Colonic mucosa (tissue), 4 donors: Measurements from ENCODE around the gene PLEKHH1. TPM values are rescaled to one million over a fixed set of nuclear protein-coding genes. Genes with fewer than 3 reads are reported as not detected.
"Not testable (repeated sequence)": the region's sequence is repeated elsewhere in the genome, so short reads cannot be mapped to it uniquely, and the experiment has no call there.

Experiments used
- DNase-seq: peaks from one replicate; pipeline ENCODE4 v3.0.0-alpha.2; 2020
- H3K27ac ChIP-seq: fragments of 200-600 bp; one replicate; pipeline ENCODE4 v1.8.0; 2021
- H3K27me3 ChIP-seq: fragments of 200-600 bp; one replicate; pipeline ENCODE4 v1.8.0; 2021
- H3K36me3 ChIP-seq: fragments of 200-600 bp; one replicate; pipeline ENCODE4 v1.8.0; 2021
- H3K4me1 ChIP-seq: fragments of 200-600 bp; one replicate; pipeline ENCODE4 v1.8.0; 2021; ENCODE audit warnings: mild to moderate bottlenecking
- H3K4me3 ChIP-seq: fragments of 200-600 bp; one replicate; pipeline ENCODE4 v1.8.0; 2021
- H3K9ac ChIP-seq, 2 donors: one replicate each; pipeline ENCODE4 v1.7.0; 2013; ENCODE audit warnings: control low read depth in 2 of 2, low read depth in 2 of 2, low read length in 2 of 2
- H3K9me3 ChIP-seq: fragments of 200-600 bp; one replicate; pipeline ENCODE4 v1.8.0; 2021
- CTCF ChIP-seq: fragments of 200-600 bp; IDR thresholded peaks from one replicate; pipeline ENCODE4 v1.8.0; 2022; ENCODE audit warnings: antibody characterized with exemption, mild to moderate bottlenecking
- intact Hi-C: fragments of 100-400 bp; cut with DNase I; formaldehyde crosslinking; loops from one replicate; pipeline ENCODE4 v1.14.1; 2022
- total RNA-seq, 2 donors: library from RNA; stranded (reverse); fragmentation: NEBNext Ultra II Directional in 1 of 2; extraction: Animal tissue kit (Norgen Biotek cat#: 25700) in 1 of 2; gene quantifications; one replicate each; pipeline ENCODE4 v1.2.1, GENCODE V29; 2021
- donor health status: healthy.
- donor health status: DM: no; HTN: no; CAD: no.
- donor health status: DM: no; HTN: no; CAD: no.

PLEKHH1 gene
- total RNA-seq, 2 donors from 2014 or later: 47.1 to 63.1 TPM

DNA sequence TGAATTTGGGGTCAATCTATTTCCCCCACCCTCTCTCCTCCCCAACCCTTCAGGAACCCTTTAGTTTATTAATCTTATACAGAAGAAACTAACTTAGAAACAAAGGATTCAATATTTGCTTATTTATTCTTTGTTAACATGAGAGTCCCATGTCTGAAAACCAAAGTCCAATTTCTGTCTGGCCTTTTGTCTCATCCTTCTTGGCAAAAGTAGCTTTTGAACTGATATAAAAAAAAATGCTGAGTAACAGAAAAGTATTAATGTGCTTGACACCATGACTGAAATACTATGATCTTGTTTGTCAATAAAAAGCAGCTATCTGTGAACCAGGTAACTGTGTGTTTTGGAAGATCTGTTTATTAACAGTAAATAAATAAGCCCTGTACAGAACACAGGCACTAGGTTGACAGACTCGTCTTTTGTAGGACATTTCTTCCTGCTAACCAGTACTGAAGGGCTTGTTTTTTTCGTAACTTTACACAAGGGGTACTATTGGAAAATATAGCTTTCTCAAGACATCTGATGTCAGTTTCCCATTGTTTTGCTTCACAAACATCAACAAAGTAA is 56.2 kb downstream of the PLEKHH1 start:
- DNase-seq: no peak
- intact Hi-C loops: no loop called here
- H3K27me3 ChIP-seq: no peaks in the 10 kb centered on the region
- H3K9ac ChIP-seq: no peak overlapping the region
- H3K9me3 ChIP-seq: no peaks in the 10 kb centered on the region
- H3K4me1 ChIP-seq: no peaks in the 10 kb centered on the region
- no peak for TF ChIP-seq CTCF
- H3K27ac ChIP-seq: no peak overlapping the region
- H3K36me3 ChIP-seq: peaks cover 9% of the 10 kb centered on the region
- H3K4me3 ChIP-seq: no peak overlapping the region

DNA sequence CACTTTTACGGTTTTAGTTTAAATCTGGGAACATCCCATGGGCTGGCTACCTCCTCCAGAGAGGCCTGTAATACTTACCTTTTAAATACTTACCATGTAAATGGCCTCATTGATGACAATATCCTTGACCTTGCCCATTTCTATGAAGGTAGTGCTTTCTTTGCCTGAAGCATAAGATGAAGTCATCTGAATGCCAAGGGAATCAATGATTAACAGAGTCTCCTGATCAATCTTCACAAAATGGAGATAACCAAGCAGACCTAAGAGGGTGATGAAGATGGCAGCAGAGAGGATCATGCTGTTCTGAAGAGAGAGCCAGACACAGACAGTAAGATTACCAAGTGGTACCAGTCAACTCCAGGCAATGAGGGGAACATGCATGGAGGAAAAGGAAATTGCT is 60.6 kb downstream of the PLEKHH1 start:
- H3K27ac ChIP-seq, DNase-seq, H3K4me1 ChIP-seq, H3K9ac ChIP-seq, intact Hi-C loops, H3K27me3 ChIP-seq, H3K9me3 ChIP-seq, H3K4me3 ChIP-seq, H3K36me3 ChIP-seq: not testable (repeated sequence)

DNA sequence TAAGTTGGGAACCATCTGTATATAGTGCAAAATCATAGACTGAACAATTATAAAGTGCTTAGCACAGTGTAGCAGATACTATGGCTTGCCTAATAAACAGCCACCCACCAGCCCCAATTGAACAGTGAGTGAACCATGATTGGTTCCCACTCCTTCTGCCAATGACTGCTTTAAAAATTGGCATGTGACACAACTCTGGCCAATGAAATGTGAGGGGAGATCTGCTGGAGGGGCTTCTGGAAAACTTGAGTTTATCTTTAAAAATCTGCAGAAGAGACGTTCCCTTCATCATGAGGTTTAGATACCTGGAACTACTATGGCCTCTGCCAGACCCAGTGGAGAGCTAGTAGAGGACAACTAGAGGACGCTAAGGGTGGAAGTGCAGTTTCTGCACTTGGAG is 62.3 kb downstream of the PLEKHH1 start:
- Histone ChIP-seq H3K4me3 (no peak overlapping the region), H3K9ac (no peak overlapping the region), H3K9me3 (no peaks in the 10 kb centered on the region), H3K27ac (no peak overlapping the region), H3K27me3 (no peaks in the 10 kb centered on the region), H3K4me1 (peaks cover 6% of the 10 kb centered on the region), H3K36me3 (no peaks in the 10 kb centered on the region)
- TF ChIP-seq CTCF: no peak
- no peak for DNase-seq
- intact Hi-C loops: no loop called here

GRCh38 chr14:67599698-67600561 is 66.8 kb downstream of the PLEKHH1 start, which contains the start of gene PIGH:
PIGH (minus strand) TSS chr14:67600268; CDS start chr14:67600203, 65 bp downstream.
- Histone ChIP-seq H3K4me3 (peak within 1 kb of the TSS; percentile 82), H3K36me3 (no peaks in the 10 kb centered on the region), H3K4me1 (peaks cover 6% of the 10 kb centered on the region), H3K27me3 (no peaks in the 10 kb centered on the region), H3K9me3 (no peaks in the 10 kb centered on the region), H3K9ac (peak within 1 kb of the TSS; percentile 90 to 92), H3K27ac (peak within 1 kb of the TSS; percentile 88)
- peak; percentile 94 for DNase-seq
- intact Hi-C loops: loop anchor here (5.0 kb wide), 1 partner anchor 82 kb away; no protein-coding TSS in a partner anchor
- peak; percentile 39 for TF ChIP-seq CTCF

DNA sequence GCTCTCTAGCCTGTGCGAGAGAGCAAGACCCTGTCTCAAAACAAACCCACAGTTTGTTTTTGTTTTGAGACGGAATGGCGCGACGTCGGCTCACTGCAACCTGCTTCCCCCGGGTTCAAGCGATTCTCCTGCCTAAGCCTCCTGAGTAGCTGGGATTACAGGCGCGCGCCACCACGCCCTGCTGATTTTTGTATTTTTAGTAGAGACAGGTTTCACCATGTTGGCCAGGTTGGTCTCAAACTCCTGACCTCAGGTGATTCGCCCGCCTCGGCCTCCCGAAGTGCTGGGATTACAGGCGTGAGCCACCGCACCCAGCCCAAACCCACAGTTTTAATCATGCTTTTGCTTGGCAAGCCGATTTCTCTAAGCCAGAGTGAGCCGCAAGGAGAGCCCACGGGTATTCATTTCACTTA is 67.5 kb downstream of the PLEKHH1 start:
- Histone ChIP-seq H3K4me3 (peak overlapping the region; percentile 82), H3K27ac (peak overlapping the region; percentile 88), H3K9ac (peak overlapping the region; percentile 90 to 92)
- not testable (repeated sequence) for H3K36me3 ChIP-seq, H3K9me3 ChIP-seq, H3K4me1 ChIP-seq, DNase-seq, H3K27me3 ChIP-seq
- intact Hi-C loops: loop anchor here (5.0 kb wide), 1 partner anchor 82 kb away; no protein-coding TSS in a partner anchor

DNA sequence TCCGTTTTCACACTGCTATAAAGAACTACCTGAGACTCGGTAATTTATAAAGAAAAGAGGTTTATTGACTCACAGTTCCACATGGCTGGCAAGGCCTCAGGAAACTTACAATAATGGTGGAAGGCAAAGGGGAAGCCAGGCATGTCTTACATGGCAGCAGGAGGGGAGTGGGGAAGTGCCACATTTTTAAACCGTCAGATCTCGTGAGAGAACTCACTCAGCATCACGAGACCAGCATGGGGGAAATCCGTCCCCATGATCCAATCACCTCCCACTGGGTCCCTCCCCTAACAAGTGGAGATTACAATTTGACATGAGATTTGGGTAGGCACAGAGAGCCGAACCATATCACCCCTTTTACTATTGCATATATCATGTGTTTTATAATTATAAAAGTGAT is 69.0 kb downstream of the PLEKHH1 start:
- no peaks in the 10 kb centered on the region for H3K9me3 ChIP-seq
- no peak overlapping the region for H3K4me3 ChIP-seq
- peaks cover 6% of the 10 kb centered on the region for H3K4me1 ChIP-seq
- H3K36me3 ChIP-seq: no peaks in the 10 kb centered on the region
- H3K27ac ChIP-seq: no peak overlapping the region
- no peak overlapping the region for H3K9ac ChIP-seq
- no peaks in the 10 kb centered on the region for H3K27me3 ChIP-seq
- DNase-seq: no peak
- TF ChIP-seq CTCF: no peak
- intact Hi-C loops: loop anchor here (5.0 kb wide), 1 partner anchor 80 kb away; no protein-coding TSS in a partner anchor
